HepG2 (cell line): ENCODE results near the gene PSAP. TPM values are rescaled to one million over a fixed set of nuclear protein-coding genes. Genes with fewer than 3 reads are reported as not detected.
A peak's percentile ranks its signal among the peaks of the same experiment; 100 is the strongest.

Experiments
- ATAC-seq: fragments of 200-7000 bp; cut with Tn5 transposase; 3 replicates; pipeline ENCODE4 v1.9.1; 2020; ENCODE audit warnings: mild to moderate bottlenecking, moderate library complexity
- BruUV-seq: library from RNA; stranded (reverse); fragments of 400-500 nt; replicated peaks from 2 replicates; lab custom pipeline; 2021; lab: Mats Ljungman, UMichigan
- CTCF ChIA-PET: fragments of 300-600 bp; formaldehyde crosslinking; extraction: SDS; loops from one replicate; lab custom pipeline; 2021; ENCODE audit warnings: low total read pairs, inconsistent platforms, low intra/inter-chr PET ratio; lab: Yijun Ruan, JAX
- POLR2A ChIA-PET: fragments of 350-600 bp; sonication (Branson Sonifier 250); formaldehyde crosslinking; loops from one replicate; lab custom pipeline; 2020; ENCODE audit warnings: antibody characterized with exemption, inconsistent platforms; lab: Yijun Ruan, JAX
- DNase-seq: peaks from one replicate; pipeline ENCODE4 v3.0.0-alpha.2; 2015; ENCODE audit warnings: low spot score
- FAIRE-seq: peaks from 3 replicates; lab custom pipeline; 2011; peaks lifted over from hg19 to GRCh38; lab: Jason Lieb, UNC
- H2AFZ ChIP-seq: one replicate; pipeline ENCODE4 v1.6.1; 2011; ENCODE audit warnings: low read length, inconsistent platforms
- H3K27ac ChIP-seq: fragments of 300-600 bp; 3 replicates; pipeline ENCODE4 v1.8.0; 2011; ENCODE audit warnings: mixed run types, mild to moderate bottlenecking, mixed read lengths, low read length, inconsistent platforms; ENCODE audit not compliant: insufficient read depth; ENCODE audit errors: extremely low read length
- H3K27me3 ChIP-seq, 2 experiments: fragments of 200-600 bp in 1 of 2; 2 replicates in 1 of 2; 3 replicates in 1 of 2; pipeline versions ENCODE4 v1.6.0 to v1.8.0; 2011; ENCODE audit warnings: low read length in 2 of 2, mild to moderate bottlenecking in 2 of 2, moderate library complexity in 2 of 2, inconsistent platforms in 1 of 2; ENCODE audit not compliant: insufficient read depth in 2 of 2, control insufficient read depth in 1 of 2
- H3K36me3 ChIP-seq, 2 experiments: fragments of 200-600 bp in 1 of 2; replicated peaks in 1 of 2; 2 replicates in 1 of 2; 3 replicates in 1 of 2; pipeline versions ENCODE4 v1.5.1 to v1.8.0; 2011; ENCODE audit warnings: low read length in 2 of 2, inconsistent platforms in 1 of 2; ENCODE audit not compliant: insufficient read depth in 2 of 2, control insufficient read depth in 1 of 2
- H3K4me1 ChIP-seq: 2 replicates; pipeline ENCODE4 v1.5.1; 2012; ENCODE audit warnings: low read length, inconsistent platforms; ENCODE audit not compliant: insufficient read depth
- H3K4me2 ChIP-seq: 2 replicates; pipeline ENCODE4 v1.6.0; 2011; ENCODE audit warnings: low read depth, low read length, inconsistent platforms
- H3K4me3 ChIP-seq, 3 experiments: fragments of 200-600 bp in 1 of 3; sonication (generic), shearing (Covaris generic) in 1 of 3; replicated peaks in 1 of 3; 2 replicates each; pipeline ENCODE4 v1.5.1; 2011 to 2016; ENCODE audit warnings: low read length in 3 of 3, inconsistent platforms in 2 of 3, low read depth in 2 of 3, mild to moderate bottlenecking in 2 of 3, control low read depth in 1 of 3, mixed read lengths in 1 of 3; ENCODE audit not compliant: insufficient read depth in 1 of 3
- H3K79me2 ChIP-seq: one replicate; pipeline ENCODE4 v1.6.1; 2011; ENCODE audit warnings: low read length, inconsistent platforms; ENCODE audit not compliant: insufficient read depth
- H3K9ac ChIP-seq: 2 replicates; pipeline ENCODE4 v1.6.0; 2011; ENCODE audit warnings: mild to moderate bottlenecking, low read depth, low read length, inconsistent platforms; ENCODE audit not compliant: insufficient read depth
- H3K9me3 ChIP-seq: 2 replicates; pipeline ENCODE4 v1.5.1; 2012; ENCODE audit warnings: mild to moderate bottlenecking, low read length
- H4K20me1 ChIP-seq: 2 replicates; pipeline ENCODE4 v1.6.0; 2011; ENCODE audit warnings: inconsistent platforms, mild to moderate bottlenecking, low read length, moderate library complexity; ENCODE audit not compliant: insufficient read depth
- CSRNP1 ChIP-seq: sonication (generic); formaldehyde crosslinking; IDR thresholded peaks from 2 replicates; pipeline ENCODE4 v1.8.1; 2023; ENCODE audit warnings: mild to moderate bottlenecking, missing genetic modification reagents
- E2F5 ChIP-seq: sonication (generic); formaldehyde crosslinking; conservative IDR thresholded peaks from 2 replicates; pipeline ENCODE4 v1.4.0; 2020; ENCODE audit warnings: missing genetic modification reagents
- SIX4 ChIP-seq: sonication (generic); formaldehyde crosslinking; IDR thresholded peaks from 2 replicates; pipeline ENCODE4 v1.4.0; 2020; ENCODE audit warnings: missing genetic modification reagents
- TFAP4 ChIP-seq: sonication (generic); IDR thresholded peaks from 2 replicates; pipeline ENCODE4 v1.6.1; 2016; ENCODE audit warnings: low read depth, borderline replicate concordance
- TOPORS ChIP-seq: sonication (generic); formaldehyde crosslinking; IDR thresholded peaks from 2 replicates; pipeline ENCODE4 v1.8.0; 2023; ENCODE audit warnings: mild to moderate bottlenecking, missing genetic modification reagents
- ZFP90 ChIP-seq: sonication (generic); formaldehyde crosslinking; IDR thresholded peaks from 2 replicates; pipeline ENCODE4 v1.8.0; 2022; ENCODE audit warnings: missing genetic modification reagents, mild to moderate bottlenecking, inconsistent platforms, borderline replicate concordance
- ZNF205 ChIP-seq: IDR thresholded peaks from 2 replicates; pipeline ENCODE4 v1.6.1; 2018; ENCODE audit warnings: missing biosample characterization, missing genetic modification reagents
- ZNF503 ChIP-seq: sonication (generic); formaldehyde crosslinking; IDR thresholded peaks from 2 replicates; pipeline ENCODE4 v1.4.0; 2020; ENCODE audit warnings: missing genetic modification reagents
- ZNF562 ChIP-seq: sonication (generic); formaldehyde crosslinking; IDR thresholded peaks from 2 replicates; pipeline ENCODE4 v1.8.0; 2022; ENCODE audit warnings: missing genetic modification reagents, borderline replicate concordance
- ZNF687 ChIP-seq: sonication (generic); formaldehyde crosslinking; IDR thresholded peaks from 2 replicates; pipeline ENCODE4 v1.5.1; 2020; ENCODE audit warnings: mild to moderate bottlenecking, missing genetic modification reagents, moderate library complexity
- ZNF737 ChIP-seq: sonication (generic); formaldehyde crosslinking; IDR thresholded peaks from 2 replicates; pipeline ENCODE4 v1.5.0; 2020; ENCODE audit warnings: missing genetic modification reagents, mild to moderate bottlenecking, borderline replicate concordance
- ZNF788 ChIP-seq: sonication (generic); formaldehyde crosslinking; IDR thresholded peaks from 2 replicates; pipeline ENCODE4 v1.5.0; 2020; ENCODE audit warnings: mild to moderate bottlenecking, missing genetic modification reagents, borderline replicate concordance
- WGBS: methylation state at CpG from one replicate; pipeline ENCODE4 v1.1.6; 2017; ENCODE audit warnings: low lambda C conversion rate; 5-methylcytosine and 5-hydroxymethylcytosine counted together
- in situ Hi-C: cut with HindIII; loops from 2 replicates; pipeline ENCODE4 v1.10.0; 2017; ENCODE audit warnings: low pct_unique_long_range_greater_than_20kb; ENCODE audit not compliant: extremely low pct_ligation_motif_present
- intact Hi-C: fragments of 100-400 bp; cut with micrococcal nuclease; formaldehyde crosslinking; loops from one replicate; pipeline ENCODE4 v1.10.0; 2022; ENCODE audit not compliant: unreplicated experiment
- polyA plus RNA-seq, 8 experiments: library from polyadenylated mRNA; depleted of rRNA in 3 of 8; stranded (reverse) in 7 of 8; unstranded in 1 of 8; fragments of >200 nt; fragmentation: Illumina TruSeq in 4 of 8; extraction: Trizol in 4 of 8; gene quantifications; 2 replicates each; pipeline versions ENCODE4 v1.2.1 to v1.2.3, GENCODE V29; 2011 to 2016; ENCODE audit warnings: low read depth in 4 of 8, missing spikeins in 1 of 8, mixed read lengths in 1 of 8; ENCODE audit not compliant: insufficient read depth in 1 of 8
- total RNA-seq, 5 experiments: library from RNA; depleted of rRNA; stranded (reverse); fragments of >200 nt; fragmentation: Illumina TruSeq; extraction: Trizol; gene quantifications; 2 replicates each; pipeline ENCODE4 v1.2.3, GENCODE V29; 2016; ENCODE audit warnings: low read depth in 1 of 5

PSAP gene
- total and polyA plus RNA-seq, 2 of the 13 experiments (the other 11 are each of a cell fraction or from before 2014, with no cell fraction given): 323 to 643 TPM

GRCh38 chr10:71860243-71861029 is 9.4 kb upstream of the PSAP start:
- Histone ChIP-seq H3K36me3 (no peaks in the 10 kb centered on the region), H3K9ac (peak overlapping the region; percentile 27; the same call in 1 of the 2 replicates), H3K9me3 (no peaks in the 10 kb centered on the region), H3K79me2 (no peaks in the 10 kb centered on the region), H3K4me3 (peak overlapping the region; percentile 24 to 62 (median 45); a peak in 4 of 6 replicates), H3K4me2 (peak overlapping the region; percentile 91), H3K27ac (peak overlapping the region; percentile 35), H3K4me1 (peaks cover 33% of the 10 kb centered on the region), H4K20me1 (no peaks in the 10 kb centered on the region), H3K27me3 (peaks cover 0 to 3% of the 10 kb centered on the region in 2 experiments; a peak in 2 of 5 replicates), H2AFZ (no peak overlapping the region)
- POLR2A ChIA-PET: interaction anchor here (1.5 to 5.0 kb wide), 2 partner anchors 10 to 11 kb away, joined by 7 to 74 read pairs; partner anchors contain the start of gene PSAP
- ATAC-seq (peak; percentile 97), DNase-seq (peak; percentile 85), FAIRE-seq (peak; percentile 92)
- CTCF ChIA-PET: interaction anchor here (0.6 kb wide), 1 partner anchor 1070 kb away, joined by 3 read pairs; no protein-coding TSS in a partner anchor
- intact Hi-C loops (no loop called here), in situ Hi-C loops (no loop called here)
- BruUV-seq: TSS peak; percentile 89
- WGBS: 4% methylated on average over 8 of the region's 11 CpGs
- no peak; the same call in 1 of the 2 replicates for TF ChIP-seq ZFP90 (CRISPR knock-in tag)
- TF ChIP-seq TOPORS (CRISPR knock-in tag): no peak
- TF ChIP-seq ZNF687 (CRISPR knock-in tag): peak; percentile 83
- no peak for TF ChIP-seq SIX4
- no peak for TF ChIP-seq CSRNP1
- no peak for TF ChIP-seq ZNF788
- no peak for TF ChIP-seq ZNF562 (CRISPR knock-in tag)
- TF ChIP-seq E2F5: no peak
- TF ChIP-seq ZNF205: peak; percentile 69; the same call in 1 of the 2 replicates
- TF ChIP-seq TFAP4: peak; percentile 93
- no peak for TF ChIP-seq ZNF737 (CRISPR knock-in tag)
- TF ChIP-seq ZNF503: no peak
